GM18867 (cell line): ENCODE data around the gene NUCB2.
"Not testable (repeated sequence)": the region's sequence is repeated elsewhere in the genome, so short reads cannot be mapped to it uniquely, and the experiment has no call there.

ENCODE experiments used
- ATAC-seq: cut with Tn5 transposase; IDR thresholded peaks from one replicate; pipeline ENCODE4 v1.9.1; 2021; ENCODE audit warnings: mild to moderate bottlenecking, moderate library complexity; ENCODE audit not compliant: unreplicated experiment

NUCB2 gene

DNA sequence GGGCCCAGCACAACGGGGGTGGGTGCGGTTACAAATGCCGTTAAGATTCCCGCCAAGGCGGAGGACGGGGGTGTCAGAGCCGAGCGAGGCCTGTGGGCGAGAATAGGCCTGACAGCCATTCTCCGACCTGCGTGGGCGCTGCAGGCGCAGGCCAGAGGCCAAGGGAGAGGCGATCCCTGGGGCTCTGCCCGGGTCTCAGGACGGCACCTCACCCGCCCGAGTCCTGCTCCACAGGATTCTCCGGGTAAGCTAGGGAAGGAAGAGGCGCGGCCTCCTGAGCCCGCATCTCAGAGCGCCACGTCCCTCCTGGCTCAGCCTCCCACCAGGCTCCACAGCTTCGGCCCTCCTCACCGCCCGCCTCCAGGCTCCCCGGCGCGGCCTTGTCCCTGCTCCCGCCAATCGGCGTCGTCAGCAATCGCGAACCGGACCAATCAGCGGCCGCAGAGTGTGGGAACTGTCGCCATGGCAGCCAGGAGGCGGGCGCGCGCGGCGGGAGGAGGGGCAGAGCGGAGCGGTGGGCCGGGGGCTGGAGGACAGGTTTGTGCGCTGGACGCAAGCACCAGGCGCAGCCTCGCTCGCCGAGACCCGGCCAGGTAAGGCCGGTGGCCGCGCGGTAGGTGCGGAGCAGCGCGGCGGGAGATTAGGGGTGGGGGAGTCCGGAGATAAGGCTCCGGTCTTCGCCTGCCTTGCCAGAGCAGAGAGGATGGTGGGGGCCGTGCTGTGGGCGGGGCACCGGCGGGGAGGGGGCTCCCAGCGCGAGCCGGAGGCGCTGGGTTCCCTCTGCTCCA is at the start of gene NUCB2:
Gene NUCB2 (plus strand): TSS at position 504 of the 788 bp plus-strand sequence. CDS start 18,585 bp downstream, outside the sequence.
- ATAC-seq, result peak; percentile 98

- not testable (repeated sequence) for ATAC-seq
Measured at GRCh38 chr11:17228186-17228925, 48.2 kb upstream of the NUCB2 start.

GRCh38 chr11:17229481-17230152 is 46.9 kb upstream of the NUCB2 start:
- ATAC-seq, result no peak

- ATAC-seq, result peak; percentile 92
Measured at GRCh38 chr11:17230867-17231851, 45.4 kb upstream of the NUCB2 start.

- no peak for ATAC-seq
Measured at GRCh38 chr11:17233101-17233500, 43.4 kb upstream of the NUCB2 start.

GRCh38 chr11:17238377-17238776 is 38.2 kb upstream of the NUCB2 start:
- no peak for ATAC-seq

DNA sequence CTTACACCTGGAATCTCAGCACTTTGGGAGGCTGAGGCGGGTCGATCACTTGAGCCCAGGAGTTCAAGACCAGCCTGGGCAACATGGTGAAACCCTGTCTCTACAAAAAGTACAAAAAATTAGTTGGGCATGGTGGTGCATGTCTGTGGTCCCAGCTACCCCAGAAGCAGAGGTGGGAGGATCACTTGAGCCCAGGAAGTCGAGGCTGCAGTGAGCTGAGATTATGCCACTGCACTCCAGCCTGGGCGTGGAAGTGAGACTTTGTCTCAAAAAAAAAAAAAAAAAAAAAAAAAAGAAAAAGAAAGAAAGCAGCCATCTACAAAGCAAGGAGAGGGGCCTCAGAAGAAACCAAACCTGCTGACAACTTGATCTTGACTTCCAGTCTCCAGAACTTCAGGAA is 36.6 kb upstream of the NUCB2 start:
- not testable (repeated sequence) for ATAC-seq

GRCh38 chr11:17240780-17241179 is 35.8 kb upstream of the NUCB2 start:
- no peak for ATAC-seq

DNA sequence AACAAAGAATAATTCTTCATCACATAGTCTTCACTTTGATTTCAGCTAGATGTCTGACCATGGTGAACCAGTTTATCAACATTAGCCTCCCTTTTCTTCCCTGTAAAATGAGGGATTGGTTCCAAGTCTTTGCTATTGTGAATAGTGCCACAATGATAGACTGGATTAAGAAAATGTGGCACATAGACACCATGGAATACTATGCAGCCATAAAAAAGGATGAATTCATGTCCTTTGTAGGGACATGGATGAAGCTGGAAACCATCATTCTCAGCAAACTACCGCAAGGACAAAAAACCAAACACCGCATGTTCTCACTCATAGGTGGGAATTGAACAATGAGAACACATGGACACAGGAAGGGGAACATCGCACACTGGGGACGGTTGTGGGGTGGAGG is 33.6 kb upstream of the NUCB2 start:
- ATAC-seq, result not testable (repeated sequence)

GRCh38 chr11:17244046-17244445 is 32.5 kb upstream of the NUCB2 start:
- ATAC-seq, result peak; percentile 88

- no peak for ATAC-seq
Measured at GRCh38 chr11:17250561-17251350, 25.8 kb upstream of the NUCB2 start.

DNA sequence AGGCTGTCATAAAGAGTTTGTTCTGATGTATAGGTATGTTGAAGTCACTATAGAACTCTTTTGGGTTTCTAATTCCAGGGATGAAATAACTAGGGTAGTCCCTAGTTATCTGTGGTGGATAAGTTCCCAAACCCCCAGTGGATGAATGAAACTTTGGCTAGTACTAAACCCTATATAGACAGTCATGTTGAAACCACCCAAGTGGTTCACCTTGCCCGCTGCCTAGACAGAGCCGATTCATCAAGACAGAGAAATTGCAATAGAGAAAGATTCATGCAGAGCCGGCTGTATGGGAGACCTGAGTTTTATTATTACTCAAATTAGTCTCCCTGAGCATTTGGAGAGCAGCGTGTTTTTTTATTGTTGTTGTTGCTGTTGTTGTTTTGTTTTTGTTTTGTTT is 23.8 kb upstream of the NUCB2 start:
- ATAC-seq, result no peak

DNA sequence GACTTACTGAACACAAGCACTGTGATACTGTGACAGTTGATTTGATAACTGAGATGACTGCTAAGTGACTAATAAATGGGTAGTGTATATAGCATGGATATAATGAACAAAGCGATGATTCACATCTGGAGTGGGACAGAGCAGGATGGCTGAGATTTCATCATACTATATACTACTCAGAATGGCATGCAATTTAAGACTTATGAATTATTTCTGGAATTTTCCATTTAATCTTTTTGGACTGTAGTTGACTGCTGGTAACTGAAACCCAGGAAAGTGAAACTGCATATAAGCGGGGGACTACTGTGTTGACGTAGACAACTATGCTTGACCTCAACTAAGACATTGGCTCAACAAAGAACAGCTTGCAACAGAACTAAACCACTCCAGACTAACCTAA is 20.0 kb upstream of the NUCB2 start:
- ATAC-seq, result no peak

DNA sequence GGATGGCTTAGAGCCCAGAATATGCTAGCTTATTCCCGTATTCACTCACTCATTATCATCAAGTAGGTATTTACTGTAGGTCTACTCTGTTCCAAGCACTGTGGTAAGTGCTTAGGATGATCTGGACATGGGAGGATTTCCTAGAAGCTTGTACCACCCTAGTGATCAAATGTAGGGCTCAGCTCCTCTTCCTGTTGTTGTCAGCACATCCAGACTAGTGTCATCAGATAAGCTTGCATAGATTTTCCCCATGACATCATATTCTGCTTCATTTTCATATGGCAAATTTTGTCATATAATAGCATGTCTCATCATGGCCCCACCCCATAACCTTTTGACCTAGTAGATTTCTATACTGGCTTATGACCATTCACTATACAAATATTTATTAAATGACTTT is 19.3 kb upstream of the NUCB2 start:
- no peak for ATAC-seq

- no peak for ATAC-seq
Measured at GRCh38 chr11:17258670-17259069, 17.9 kb upstream of the NUCB2 start.

- ATAC-seq, result no peak
Measured at GRCh38 chr11:17259519-17259918, 17.0 kb upstream of the NUCB2 start.

DNA sequence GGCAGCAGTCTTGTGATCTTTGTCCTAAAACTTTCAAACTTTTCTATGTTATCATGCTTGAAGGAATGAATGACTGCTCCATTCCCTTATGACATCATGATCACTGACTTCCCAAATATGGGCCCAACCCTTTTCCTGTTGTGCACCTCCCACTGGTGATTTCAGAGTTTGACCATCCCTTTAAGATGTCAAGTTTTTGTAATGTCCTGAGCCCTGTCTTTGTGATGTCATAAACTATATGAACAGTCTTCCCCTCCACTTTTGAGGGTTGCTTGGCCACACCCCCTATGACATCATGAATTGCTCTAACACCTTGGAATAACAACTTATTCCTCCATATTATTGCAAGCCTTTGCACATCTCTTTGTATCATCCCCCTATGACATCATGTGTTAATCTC is 16.5 kb upstream of the NUCB2 start:
- ATAC-seq, result no peak

GRCh38 chr11:17263769-17264168 is 12.8 kb upstream of the NUCB2 start:
- ATAC-seq, result no peak

- no peak for ATAC-seq
Measured at GRCh38 chr11:17266781-17267180, 9.8 kb upstream of the NUCB2 start.

DNA sequence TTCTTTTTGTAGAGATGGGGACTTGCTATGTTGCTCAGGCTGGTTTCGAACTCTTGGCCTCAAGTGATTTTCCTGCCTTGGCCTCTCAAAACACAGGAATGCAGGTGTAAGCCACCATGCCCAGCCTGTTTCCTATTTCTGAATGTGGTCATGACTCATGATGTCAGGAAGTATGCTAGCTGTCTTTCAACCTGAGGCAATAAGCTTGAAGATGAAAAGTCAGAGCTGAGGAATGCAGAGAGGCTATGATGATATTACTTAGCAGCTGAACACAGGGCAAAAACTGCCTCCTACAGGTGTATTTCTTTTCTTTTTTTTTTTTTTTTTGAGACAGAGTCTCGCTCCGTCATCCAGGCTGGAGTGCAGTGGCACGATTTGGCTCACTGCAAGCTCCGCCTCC is 9.0 kb upstream of the NUCB2 start:
- ATAC-seq, result no peak
